NCI-H146 treated with DMSO at 0.1 percent for 48 hours (cell line): ENCODE results near the gene ATP5MC3.
"Not testable (repeated sequence)": the region's sequence is repeated elsewhere in the genome, so short reads cannot be mapped to it uniquely, and the experiment has no call there.

ENCODE experiments used
- DNase-seq: peaks from one replicate; lab custom pipeline; 2025; ENCODE audit not compliant: unreplicated experiment; lab: John Stamatoyannopoulos, UW

ATP5MC3 gene

GRCh38 chr2:175181104-175181876 is at the start of gene ATP5MC3:
ATP5MC3 (minus strand) TSS chr2:175181710; CDS start chr2:175181393, 317 bp downstream.
- DNase-seq, result peak; percentile 81

GRCh38 chr2:175228601-175229000 is 47.1 kb upstream of the ATP5MC3 start:
- DNase-seq, result not testable (repeated sequence)

- DNase-seq, result no peak
Measured at GRCh38 chr2:175228179-175228578, 46.7 kb upstream of the ATP5MC3 start.

DNA sequence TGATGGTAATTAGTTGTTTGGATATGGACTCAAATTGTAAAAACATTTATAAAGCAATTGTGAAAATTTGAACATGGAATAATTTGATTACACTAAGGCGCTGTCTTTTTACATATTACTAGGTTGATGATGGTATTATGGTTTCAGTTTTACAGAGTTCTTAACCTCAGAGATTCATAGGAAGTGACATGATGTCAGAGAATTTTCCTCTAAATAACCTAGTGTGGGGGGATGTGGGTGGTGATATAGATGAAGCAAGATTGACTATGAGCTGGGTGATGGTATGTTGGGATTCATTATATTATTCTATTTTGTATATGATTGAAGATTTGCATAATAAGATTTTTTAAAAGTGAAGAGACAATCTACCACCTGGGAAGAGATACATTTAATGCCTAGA is 45.9 kb upstream of the ATP5MC3 start:
- DNase-seq, result no peak

DNA sequence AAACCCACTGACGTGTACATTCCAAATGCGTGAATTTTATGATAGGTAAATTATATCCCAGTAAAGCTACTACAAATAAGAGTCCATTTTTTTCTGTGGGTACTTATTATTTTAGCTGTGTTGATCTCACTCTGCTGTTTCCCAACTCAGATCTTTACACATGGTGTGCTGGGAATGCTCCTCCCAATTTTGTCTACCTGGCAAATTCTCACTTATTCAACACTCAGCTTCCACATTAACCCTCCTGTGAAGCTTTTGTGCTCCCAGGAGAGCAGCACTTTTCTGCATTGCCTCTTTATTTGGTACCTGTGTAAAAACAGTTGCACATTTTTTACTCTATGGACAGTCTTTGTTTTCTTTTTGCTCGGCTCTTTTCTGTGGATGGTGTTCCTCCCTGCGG is 38.6 kb upstream of the ATP5MC3 start:
- DNase-seq, result no peak

- DNase-seq, result no peak
Measured at GRCh38 chr2:175218551-175218950, 37.0 kb upstream of the ATP5MC3 start.

DNA sequence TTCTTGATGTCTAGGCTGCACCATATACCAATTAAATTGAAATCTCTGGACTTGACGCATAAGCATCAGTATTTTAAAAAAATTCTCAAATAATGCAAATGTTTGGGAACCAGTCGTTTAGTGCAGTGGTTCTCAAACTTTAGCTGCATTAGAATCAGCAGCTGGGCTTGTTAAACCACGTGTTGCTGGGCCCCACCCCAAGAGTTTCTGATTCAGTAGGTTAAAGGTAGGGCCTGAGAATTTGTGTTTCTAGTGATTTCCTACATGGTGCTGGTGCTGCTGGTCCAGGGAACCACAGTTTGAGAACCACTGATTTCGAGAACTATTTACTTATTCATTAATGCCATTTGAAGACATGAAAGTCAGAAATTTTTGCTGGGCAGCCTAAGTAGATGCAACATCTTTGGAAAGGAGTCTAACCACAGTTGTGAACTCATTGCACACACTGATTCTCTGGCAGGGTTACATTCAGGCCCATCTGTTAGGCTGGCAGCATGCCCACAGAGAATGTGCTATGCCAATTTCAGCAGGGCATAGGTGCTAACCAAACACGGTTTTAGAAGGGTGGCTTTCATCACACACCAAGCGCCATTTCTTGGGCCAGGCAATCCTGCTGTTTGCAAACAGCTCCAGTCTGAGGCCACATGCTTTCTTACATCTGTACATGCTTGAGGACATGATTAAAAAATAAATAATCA is 26.4 kb upstream of the ATP5MC3 start:
- no peak for DNase-seq

DNA sequence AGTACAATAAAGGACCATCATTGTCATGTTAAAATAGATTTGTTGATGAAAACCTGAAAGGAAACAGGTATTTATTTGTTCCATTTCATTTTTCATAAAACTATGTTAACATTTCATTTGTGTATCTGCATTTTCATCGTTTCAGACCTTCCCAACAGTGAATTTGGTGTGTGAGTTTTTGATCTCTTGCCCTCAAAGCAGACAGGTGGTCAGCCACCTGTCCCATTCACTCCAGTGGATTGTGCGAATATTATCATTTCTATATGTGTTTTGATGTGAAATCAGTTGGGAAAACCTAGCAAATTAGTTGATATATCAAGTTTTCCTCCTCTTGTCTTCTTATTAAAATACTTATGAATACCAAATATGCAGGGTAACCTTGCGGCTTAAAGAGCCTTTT is 25.4 kb upstream of the ATP5MC3 start:
- peak; percentile 60 for DNase-seq

- DNase-seq, result no peak
Measured at GRCh38 chr2:175205523-175205922, 24.0 kb upstream of the ATP5MC3 start.

- DNase-seq, result peak; percentile 52
Measured at GRCh38 chr2:175203621-175204496, 22.3 kb upstream of the ATP5MC3 start.

DNA sequence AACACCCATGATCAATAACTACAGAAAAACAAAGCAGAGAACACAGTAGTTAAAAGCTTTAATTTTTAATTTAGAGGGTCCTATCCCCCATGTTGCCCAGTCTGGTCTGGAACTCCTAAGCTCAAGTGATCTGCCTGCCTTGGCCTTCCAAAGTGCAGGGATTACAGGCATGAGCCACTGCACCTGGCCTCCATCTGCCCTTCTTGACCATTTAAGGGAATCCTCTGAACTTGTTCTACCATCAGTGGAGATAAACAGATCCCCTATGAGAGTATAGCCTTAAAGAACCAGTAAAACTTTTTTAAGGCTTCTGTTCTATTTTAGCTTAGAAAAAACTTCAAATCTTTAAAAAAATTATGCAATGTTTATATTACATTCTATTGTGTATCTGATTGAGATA is 13.5 kb upstream of the ATP5MC3 start:
- DNase-seq, result no peak

DNA sequence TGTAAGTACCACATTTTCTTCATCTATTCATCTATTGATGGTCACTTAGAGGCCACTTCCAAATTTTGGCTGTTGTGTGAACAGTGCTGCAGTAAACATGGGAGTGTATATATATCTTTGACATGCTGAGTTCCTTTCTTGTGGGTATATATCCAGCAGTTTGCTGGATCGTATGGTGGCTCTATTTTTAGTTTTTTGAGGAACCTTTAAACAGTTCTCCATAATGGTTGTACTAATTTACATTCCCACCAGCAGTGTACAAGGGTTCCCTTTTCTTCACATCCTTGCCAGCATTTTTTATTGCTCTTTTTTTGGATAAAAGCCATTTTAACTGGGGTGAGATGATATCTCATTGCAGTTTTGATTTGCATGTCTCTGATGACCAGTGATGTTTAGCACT is 7.3 kb upstream of the ATP5MC3 start:
- no peak for DNase-seq

DNA sequence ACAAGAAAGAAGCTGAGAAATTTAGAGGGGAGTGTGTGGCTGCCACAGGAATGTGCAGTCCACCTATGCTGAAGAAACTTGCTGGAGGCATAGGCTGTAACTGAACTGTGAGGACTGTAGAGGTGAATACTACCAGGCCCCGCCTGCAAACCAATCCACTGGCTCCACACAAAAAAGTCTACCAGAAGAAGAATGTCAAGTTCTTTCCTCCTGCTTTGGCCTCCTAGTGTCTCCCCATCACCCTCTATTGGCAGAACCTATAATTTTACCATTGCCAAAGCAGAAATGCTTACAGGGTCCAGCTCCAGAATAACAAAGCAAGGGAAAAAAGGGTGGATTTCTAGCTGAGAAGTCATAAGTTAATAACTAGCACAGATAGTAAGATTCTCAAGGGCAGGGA is 5.9 kb upstream of the ATP5MC3 start:
- no peak for DNase-seq

- no peak for DNase-seq
Measured at GRCh38 chr2:175183674-175184073, 2.2 kb upstream of the ATP5MC3 start.

DNA sequence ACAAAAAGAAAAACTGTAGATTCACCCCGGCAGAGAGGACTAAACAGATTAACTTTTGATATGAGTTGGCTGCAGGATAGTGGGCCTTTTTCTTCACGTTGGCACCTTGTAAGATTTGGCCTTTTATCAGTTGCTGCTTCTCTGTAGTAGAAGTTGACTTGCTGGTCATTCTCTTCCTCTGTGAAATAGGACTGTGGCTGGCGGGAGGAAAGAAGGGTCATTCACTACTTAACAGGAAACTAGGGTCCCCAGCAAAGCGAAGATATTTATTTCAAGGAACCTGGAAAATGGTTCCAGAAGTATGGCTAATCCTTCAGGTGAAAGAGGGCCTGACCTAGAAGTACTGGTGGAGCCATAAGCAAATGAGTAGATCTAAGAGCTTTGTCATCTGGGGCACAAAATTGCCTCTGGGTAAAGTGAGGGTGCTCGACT is 383 bp upstream of the ATP5MC3 start:
- DNase-seq, result no peak

GRCh38 chr2:175180701-175181103 is 808 bp downstream of the ATP5MC3 start:
- DNase-seq, result no peak

- no peak for DNase-seq
Measured at GRCh38 chr2:175176624-175177023, 4.9 kb downstream of the ATP5MC3 start.

- DNase-seq, result no peak
Measured at GRCh38 chr2:175175896-175176295, 5.6 kb downstream of the ATP5MC3 start.

DNA sequence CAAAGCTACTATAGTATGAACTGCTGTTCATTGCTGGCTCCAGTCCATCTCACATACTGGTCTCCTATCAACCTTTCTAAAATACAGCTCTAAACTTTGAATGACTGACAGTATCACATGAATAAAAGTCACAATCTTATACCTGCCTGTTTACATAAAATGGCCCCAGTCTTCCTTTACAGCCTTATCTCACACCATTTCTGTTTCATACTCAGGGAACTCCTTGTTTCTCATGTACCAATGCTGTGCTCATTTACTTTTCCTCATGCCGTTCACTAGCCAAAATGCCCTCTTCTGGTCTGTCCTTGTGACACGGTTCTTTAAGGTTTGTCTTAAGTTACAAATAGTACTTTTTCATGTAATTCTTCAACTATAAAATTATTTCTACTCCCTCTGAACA is 6.2 kb downstream of the ATP5MC3 start:
- DNase-seq, result no peak

DNA sequence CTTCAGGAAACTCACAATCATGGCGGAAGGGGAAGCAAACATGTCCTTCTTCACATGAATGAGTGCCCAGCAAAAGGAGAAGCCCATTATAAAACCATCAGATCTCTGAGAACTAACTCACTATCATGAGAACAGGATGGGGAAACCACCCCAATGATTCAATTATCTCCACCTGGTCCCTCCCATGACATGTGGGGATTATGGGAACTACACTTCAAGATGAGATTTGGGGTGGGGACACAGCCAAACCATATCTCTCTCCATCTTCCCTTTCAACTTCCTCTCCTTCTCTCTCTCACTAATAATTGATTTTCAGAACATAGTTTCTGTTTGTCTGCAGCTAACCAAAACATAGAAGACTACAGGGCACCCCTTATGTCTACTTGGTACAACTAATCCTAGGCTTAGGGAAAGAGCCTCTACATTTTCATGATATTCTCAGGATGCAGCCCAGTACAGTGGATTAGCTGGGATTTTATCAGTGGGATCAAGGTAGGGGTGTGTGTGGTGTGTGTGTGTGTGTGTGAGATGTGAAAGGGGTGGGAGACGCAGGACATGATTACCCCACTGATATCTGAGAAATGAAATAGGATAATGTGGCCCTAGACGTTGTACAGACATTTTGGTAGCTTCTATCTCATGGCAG is 10.7 kb downstream of the ATP5MC3 start:
- DNase-seq, result no peak

GRCh38 chr2:175169191-175169590 is 12.3 kb downstream of the ATP5MC3 start:
- DNase-seq, result no peak
